ENCODE measurements around the gene NRXN3. TPM values are rescaled to one million over a fixed set of nuclear protein-coding genes. Genes with fewer than 3 reads are reported as not detected.

NRXN3 gene
- polyA plus RNA-seq, 1 donor from 2014 or later: 110 TPM

DNA sequence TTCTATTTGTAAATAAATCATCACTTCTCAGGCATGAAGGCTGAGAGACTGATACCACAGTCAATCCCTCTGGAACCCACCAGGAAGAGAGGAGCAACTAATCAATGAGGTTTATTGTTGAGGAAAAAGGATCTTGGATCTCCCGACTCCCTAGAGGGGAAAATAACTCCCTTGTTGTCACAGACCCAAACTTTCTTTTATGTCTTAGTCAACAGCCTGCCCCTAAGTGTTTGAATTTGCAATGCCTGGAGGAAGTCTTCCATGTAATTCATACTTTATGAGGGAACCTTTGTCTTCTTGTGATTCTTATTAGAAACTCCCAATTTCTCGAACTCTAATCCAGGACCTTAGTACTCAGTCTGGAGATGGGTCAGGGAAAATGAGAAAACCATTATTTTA is 1235.3 kb downstream of the NRXN3 start:
- Histone ChIP-seq H3K4me2 (ENCODE audit: low read length) (peak overlapping the region; percentile 42), H3K27ac (ENCODE audit: low read length) (peak overlapping the region; percentile 69)
- TF ChIP-seq RAD21 (conservative IDR thresholded peaks at IDR 0.05) (no peak), EZH2 (IDR thresholded peaks at IDR 0.05; ENCODE audit: borderline replicate concordance, insufficient read depth, low read length, poor library complexity, severe bottlenecking) (no peak), MXI1 (conservative IDR thresholded peaks at IDR 0.05; ENCODE audit: poor library complexity, severe bottlenecking) (no peak), TAF1 (IDR thresholded peaks at IDR 0.05; ENCODE audit: low read depth) (no peak)

DNA sequence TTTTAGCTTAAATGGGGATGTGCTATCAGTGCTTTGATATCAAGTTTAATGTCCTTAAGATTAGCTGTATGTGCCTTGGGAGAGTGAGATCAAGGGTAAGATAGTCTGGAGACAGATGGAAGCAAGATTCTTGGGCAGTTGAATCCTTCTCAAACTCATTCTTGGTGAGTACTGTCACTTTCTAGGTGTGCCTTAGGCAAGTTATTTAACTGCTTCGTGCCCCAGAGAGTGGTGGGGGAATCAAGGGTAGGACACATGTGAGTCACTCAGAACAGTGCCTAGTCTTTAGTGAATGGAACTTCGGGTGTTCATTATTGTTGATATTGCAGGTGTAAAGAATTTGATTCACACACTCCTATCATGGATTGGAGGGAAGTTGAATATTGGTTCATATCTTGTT is 1237.4 kb downstream of the NRXN3 start:
- H3K27me3 ChIP-seq (ENCODE audit: insufficient read depth, low read depth, low read length): no peaks in the 10 kb centered on the region
- no peak overlapping the region for H2AFZ ChIP-seq (ENCODE audit: low read depth, low read length)
- TF ChIP-seq POLR2AphosphoS5 (IDR thresholded peaks at IDR 0.05) (no peak), TAF1 (IDR thresholded peaks at IDR 0.05; ENCODE audit: low read depth) (no peak), EP300 (conservative IDR thresholded peaks at IDR 0.05; ENCODE audit: poor library complexity, severe bottlenecking) (no peak), SMC3 (conservative IDR thresholded peaks at IDR 0.05; ENCODE audit: poor library complexity) (no peak), EZH2 (IDR thresholded peaks at IDR 0.05; ENCODE audit: borderline replicate concordance, insufficient read depth, low read length, poor library complexity, severe bottlenecking) (no peak), MXI1 (conservative IDR thresholded peaks at IDR 0.05; ENCODE audit: poor library complexity, severe bottlenecking) (no peak), RAD21 (conservative IDR thresholded peaks at IDR 0.05) (no peak)
- TF ChIP-seq, protein P1, sequence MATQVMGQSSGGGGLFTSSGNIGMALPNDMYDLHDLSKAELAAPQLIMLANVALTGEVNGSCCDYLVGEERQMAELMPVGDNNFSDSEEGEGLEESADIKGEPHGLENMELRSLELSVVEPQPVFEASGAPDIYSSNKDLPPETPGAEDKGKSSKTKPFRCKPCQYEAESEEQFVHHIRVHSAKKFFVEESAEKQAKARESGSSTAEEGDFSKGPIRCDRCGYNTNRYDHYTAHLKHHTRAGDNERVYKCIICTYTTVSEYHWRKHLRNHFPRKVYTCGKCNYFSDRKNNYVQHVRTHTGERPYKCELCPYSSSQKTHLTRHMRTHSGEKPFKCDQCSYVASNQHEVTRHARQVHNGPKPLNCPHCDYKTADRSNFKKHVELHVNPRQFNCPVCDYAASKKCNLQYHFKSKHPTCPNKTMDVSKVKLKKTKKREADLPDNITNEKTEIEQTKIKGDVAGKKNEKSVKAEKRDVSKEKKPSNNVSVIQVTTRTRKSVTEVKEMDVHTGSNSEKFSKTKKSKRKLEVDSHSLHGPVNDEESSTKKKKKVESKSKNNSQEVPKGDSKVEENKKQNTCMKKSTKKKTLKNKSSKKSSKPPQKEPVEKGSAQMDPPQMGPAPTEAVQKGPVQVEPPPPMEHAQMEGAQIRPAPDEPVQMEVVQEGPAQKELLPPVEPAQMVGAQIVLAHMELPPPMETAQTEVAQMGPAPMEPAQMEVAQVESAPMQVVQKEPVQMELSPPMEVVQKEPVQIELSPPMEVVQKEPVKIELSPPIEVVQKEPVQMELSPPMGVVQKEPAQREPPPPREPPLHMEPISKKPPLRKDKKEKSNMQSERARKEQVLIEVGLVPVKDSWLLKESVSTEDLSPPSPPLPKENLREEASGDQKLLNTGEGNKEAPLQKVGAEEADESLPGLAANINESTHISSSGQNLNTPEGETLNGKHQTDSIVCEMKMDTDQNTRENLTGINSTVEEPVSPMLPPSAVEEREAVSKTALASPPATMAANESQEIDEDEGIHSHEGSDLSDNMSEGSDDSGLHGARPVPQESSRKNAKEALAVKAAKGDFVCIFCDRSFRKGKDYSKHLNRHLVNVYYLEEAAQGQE (IDR thresholded peaks at IDR 0.05; ENCODE audit: borderline replicate concordance): no peak
- TF ChIP-seq, protein P2, sequence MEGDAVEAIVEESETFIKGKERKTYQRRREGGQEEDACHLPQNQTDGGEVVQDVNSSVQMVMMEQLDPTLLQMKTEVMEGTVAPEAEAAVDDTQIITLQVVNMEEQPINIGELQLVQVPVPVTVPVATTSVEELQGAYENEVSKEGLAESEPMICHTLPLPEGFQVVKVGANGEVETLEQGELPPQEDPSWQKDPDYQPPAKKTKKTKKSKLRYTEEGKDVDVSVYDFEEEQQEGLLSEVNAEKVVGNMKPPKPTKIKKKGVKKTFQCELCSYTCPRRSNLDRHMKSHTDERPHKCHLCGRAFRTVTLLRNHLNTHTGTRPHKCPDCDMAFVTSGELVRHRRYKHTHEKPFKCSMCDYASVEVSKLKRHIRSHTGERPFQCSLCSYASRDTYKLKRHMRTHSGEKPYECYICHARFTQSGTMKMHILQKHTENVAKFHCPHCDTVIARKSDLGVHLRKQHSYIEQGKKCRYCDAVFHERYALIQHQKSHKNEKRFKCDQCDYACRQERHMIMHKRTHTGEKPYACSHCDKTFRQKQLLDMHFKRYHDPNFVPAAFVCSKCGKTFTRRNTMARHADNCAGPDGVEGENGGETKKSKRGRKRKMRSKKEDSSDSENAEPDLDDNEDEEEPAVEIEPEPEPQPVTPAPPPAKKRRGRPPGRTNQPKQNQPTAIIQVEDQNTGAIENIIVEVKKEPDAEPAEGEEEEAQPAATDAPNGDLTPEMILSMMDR (IDR thresholded peaks at IDR 0.05; ENCODE audit: poor library complexity, severe bottlenecking): no peak
- H3K4me3 ChIP-seq (ENCODE audit: low read length): no peak overlapping the region
- no peak overlapping the region for H3K27ac ChIP-seq (ENCODE audit: low read length)
- H3K9me2 ChIP-seq (ENCODE audit: insufficient read depth, low read length): no peaks in the 10 kb centered on the region
- no peaks in the 10 kb centered on the region for H4K20me1 ChIP-seq (ENCODE audit: insufficient read depth)
- H3K4me2 ChIP-seq (ENCODE audit: low read length): no peak overlapping the region
- H3K9me3 ChIP-seq (ENCODE audit: low read length): no peaks in the 10 kb centered on the region
- no peaks in the 10 kb centered on the region for H3F3A ChIP-seq (ENCODE audit: insufficient read depth, low read length, poor library complexity, severe bottlenecking)
- H3K36me3 ChIP-seq (ENCODE audit: insufficient read depth, low read length): no peaks in the 10 kb centered on the region
- peaks cover 17% of the 10 kb centered on the region for H3K79me2 ChIP-seq (replicated peaks; ENCODE audit: insufficient read depth, low read length)
- no peak overlapping the region for H3K9ac ChIP-seq (ENCODE audit: low read length)

More for the DNA sequence above, 1235.3 kb downstream of the NRXN3 start:
- Histone ChIP-seq H3K27me3 (ENCODE audit: insufficient read depth, low read depth, low read length) (no peaks in the 10 kb centered on the region), H3K9me3 (ENCODE audit: low read length) (no peaks in the 10 kb centered on the region), H3F3A (ENCODE audit: insufficient read depth, low read length, poor library complexity, severe bottlenecking) (no peaks in the 10 kb centered on the region), H2AFZ (ENCODE audit: low read depth, low read length) (no peak overlapping the region), H3K4me3 (ENCODE audit: low read length) (peak overlapping the region; percentile 49), H3K79me2 (replicated peaks; ENCODE audit: insufficient read depth, low read length) (peaks cover 14% of the 10 kb centered on the region), H3K9ac (ENCODE audit: low read length) (peak overlapping the region; percentile 7), H4K20me1 (ENCODE audit: insufficient read depth) (no peaks in the 10 kb centered on the region), H3K9me2 (ENCODE audit: insufficient read depth, low read length) (no peaks in the 10 kb centered on the region), H3K36me3 (ENCODE audit: insufficient read depth, low read length) (no peaks in the 10 kb centered on the region)
